IMR-90 (cell line): ENCODE measurements around the gene LYZL1. TPM values are rescaled to one million over a fixed set of nuclear protein-coding genes. Genes with fewer than 3 reads are reported as not detected.
"Not testable (repeated sequence)": the region's sequence is repeated elsewhere in the genome, so short reads cannot be mapped to it uniquely, and the experiment has no call there.

ENCODE experiments used
- ATAC-seq: fragments of 200-7000 bp; cut with Tn5 transposase; 2 replicates; pipeline ENCODE4 v1.9.1; 2020; ENCODE audit warnings: low read depth, mild to moderate bottlenecking, moderate library complexity
- Bru-seq: library from RNA; stranded (reverse); fragments of 400-500 nt; gene quantifications from one replicate; lab custom pipeline; 2021; lab: Mats Ljungman, UMichigan
- BruChase-seq, 2 experiments: library from RNA; stranded (reverse); fragments of 400-500 nt; gene quantifications; one replicate each; lab custom pipeline; 2021; lab: Mats Ljungman, UMichigan
- BruUV-seq: library from RNA; stranded (reverse); fragments of 400-500 nt; replicated peaks from 2 replicates; lab custom pipeline; 2021; lab: Mats Ljungman, UMichigan
- CTCF ChIA-PET: fragments of 300-600 bp; formaldehyde crosslinking; extraction: SDS; loops from one replicate; lab custom pipeline; 2021; ENCODE audit warnings: antibody characterized with exemption; lab: Yijun Ruan, JAX
- POLR2A ChIA-PET: fragments of 300-600 bp; sonication (Branson Sonifier 250); formaldehyde crosslinking; loops from one replicate; lab custom pipeline; 2022; ENCODE audit warnings: antibody characterized with exemption; ENCODE audit not compliant: unreplicated experiment; lab: Charles Lee
- DNase-seq: peaks from one replicate; pipeline ENCODE4 v3.0.0; 2013
- H2AFZ ChIP-seq: replicated peaks from 2 replicates; pipeline ENCODE3; 2013; ENCODE audit warnings: low read length, mild to moderate bottlenecking; ENCODE audit not compliant: poor library complexity
- H2AK5ac ChIP-seq: 2 replicates; pipeline ENCODE4 v1.6.1; 2013; ENCODE audit warnings: low read depth, low read length, inconsistent platforms
- H2AK9ac ChIP-seq: replicated peaks from 2 replicates; pipeline ENCODE3; 2013; ENCODE audit warnings: mild to moderate bottlenecking, low read depth, low read length, moderate library complexity; ENCODE audit not compliant: poor library complexity
- H2BK120ac ChIP-seq: 2 replicates; pipeline ENCODE4 v1.6.1; 2013; ENCODE audit warnings: low read depth, low read length, inconsistent platforms
- H2BK15ac ChIP-seq: 3 replicates; pipeline ENCODE4 v1.6.1; 2013; ENCODE audit warnings: low read depth, low read length, inconsistent platforms
- H2BK20ac ChIP-seq: 2 replicates; pipeline ENCODE4 v1.6.1; 2013; ENCODE audit warnings: low read depth, mild to moderate bottlenecking, inconsistent platforms, low read length, moderate library complexity
- H2BK5ac ChIP-seq: 2 replicates; pipeline ENCODE4 v1.6.1; 2013; ENCODE audit warnings: mild to moderate bottlenecking, low read depth, low read length, inconsistent platforms; ENCODE audit not compliant: poor library complexity, severe bottlenecking
- H3K14ac ChIP-seq: replicated peaks from 2 replicates; pipeline ENCODE4 v1.6.1; 2013; ENCODE audit warnings: low read depth, low read length, inconsistent platforms
- H3K18ac ChIP-seq: 2 replicates; pipeline ENCODE4 v1.6.1; 2013; ENCODE audit warnings: low read depth, low read length, control low read depth
- H3K23ac ChIP-seq: 2 replicates; pipeline ENCODE4 v1.6.1; 2013; ENCODE audit warnings: low read depth, low read length, inconsistent platforms
- H3K27ac ChIP-seq: 2 replicates; pipeline ENCODE4 v1.5.1; 2013; ENCODE audit warnings: mild to moderate bottlenecking, control low read depth, low read length; ENCODE audit not compliant: insufficient read depth
- H3K27me3 ChIP-seq: 2 replicates; pipeline ENCODE4 v1.6.1; 2013; ENCODE audit warnings: low read length; ENCODE audit not compliant: control insufficient read depth, insufficient read depth
- H3K36me3 ChIP-seq: 2 replicates; pipeline ENCODE4 v1.6.1; 2013; ENCODE audit warnings: low read length, mixed read lengths; ENCODE audit not compliant: control insufficient read depth, insufficient read depth
- H3K4ac ChIP-seq: 2 replicates; pipeline ENCODE4 v1.6.1; 2013; ENCODE audit warnings: low read depth, low read length, inconsistent platforms
- H3K4me1 ChIP-seq: 2 replicates; pipeline ENCODE4 v1.6.1; 2013; ENCODE audit warnings: low read length, mixed read lengths; ENCODE audit not compliant: control insufficient read depth, insufficient read depth
- H3K4me2 ChIP-seq: 2 replicates; pipeline ENCODE4 v1.6.1; 2013; ENCODE audit warnings: low read depth, mild to moderate bottlenecking, control low read depth, low read length, moderate library complexity
- H3K4me3 ChIP-seq: 2 replicates; pipeline ENCODE4 v1.5.1; 2013; ENCODE audit warnings: low read depth, mild to moderate bottlenecking, control low read depth, low read length, moderate library complexity; ENCODE audit not compliant: insufficient read depth
- H3K56ac ChIP-seq: 2 replicates; pipeline ENCODE4 v1.6.1; 2013; ENCODE audit warnings: low read length, inconsistent platforms; ENCODE audit not compliant: insufficient read depth; ENCODE audit errors: extremely low read depth
- H3K79me1 ChIP-seq, 2 experiments: 2 replicates each; pipeline ENCODE4 v1.6.1; 2013; ENCODE audit warnings: low read length in 2 of 2, inconsistent platforms in 1 of 2, low read depth in 1 of 2
- H3K9ac ChIP-seq: 2 replicates; pipeline ENCODE4 v1.6.1; 2013; ENCODE audit warnings: low read depth, low read length, control low read depth
- H3K9me1 ChIP-seq: 2 replicates; pipeline ENCODE4 v1.6.1; 2013; ENCODE audit warnings: low read length, inconsistent platforms; ENCODE audit not compliant: insufficient read depth
- H3K9me3 ChIP-seq: 2 replicates; pipeline ENCODE4 v1.6.1; 2013; ENCODE audit warnings: low read length; ENCODE audit not compliant: control insufficient read depth, insufficient read depth
- H4K20me1 ChIP-seq: 2 replicates; pipeline ENCODE4 v1.6.1; 2013; ENCODE audit warnings: low read length, inconsistent platforms; ENCODE audit not compliant: insufficient read depth
- H4K5ac ChIP-seq: 2 replicates; pipeline ENCODE4 v1.6.1; 2013; ENCODE audit warnings: mild to moderate bottlenecking, low read depth, low read length, control low read depth
- H4K8ac ChIP-seq, 2 experiments: 2 replicates each; pipeline ENCODE4 v1.6.1; 2013; ENCODE audit warnings: low read depth in 2 of 2, low read length in 2 of 2, control low read depth in 1 of 2, inconsistent platforms in 1 of 2
- H4K91ac ChIP-seq: 2 replicates; pipeline ENCODE4 v1.6.1; 2013; ENCODE audit warnings: low read depth, low read length, inconsistent platforms; ENCODE audit not compliant: insufficient read depth
- WGBS, 2 experiments: methylation state at CpG; one replicate each; pipeline versions ENCODE4 v1.1.5 to v1.1.7; 2013; ENCODE audit warnings: missing lambda C conversion rate in 2 of 2; ENCODE audit not compliant: insufficient read length in 1 of 2; ENCODE audit errors: extremely low coverage in 2 of 2; 5-methylcytosine and 5-hydroxymethylcytosine counted together
- dilution Hi-C: fragments of 300-500 bp; cut with HindIII; formaldehyde crosslinking; loops from one replicate; pipeline ENCODE4 v1.14.3; 2018; ENCODE audit warnings: low sequenced_read_pairs; ENCODE audit not compliant: unreplicated experiment
- in situ Hi-C: fragments of 300-500 bp; cut with MboI; formaldehyde crosslinking; loops from 3 replicates; pipeline ENCODE4 v1.14.3; 2019; ENCODE audit warnings: low sequenced_read_pairs, inconsistent platforms, mixed read lengths
- intact Hi-C: fragments of 100-400 bp; cut with micrococcal nuclease; formaldehyde crosslinking; loops from 2 replicates; pipeline ENCODE4 v1.10.0; 2022
- long read RNA-seq: library from polyadenylated mRNA; unstranded; transcript quantifications from one replicate; pipeline ENCODE4 v2.0.0, GENCODE V29; 2021; ENCODE audit not compliant: unreplicated experiment
- polyA plus RNA-seq, 3 experiments: library from polyadenylated mRNA; depleted of rRNA; stranded (reverse); fragments of >200 nt; gene quantifications; 2 replicates each; pipeline ENCODE4 v1.2.3, GENCODE V29; 2012; ENCODE audit warnings: low replicate concordance in 1 of 3
- total RNA-seq: library from RNA; depleted of rRNA; stranded (reverse); fragments of >200 nt; gene quantifications from 2 replicates; pipeline ENCODE4 v1.2.3, GENCODE V29; 2012; rRNA removed

The LYZL1 gene
- total RNA-seq (not detected in 2 replicates), polyA plus RNA-seq (2012; rRNA removed) (not detected in 2 replicates), Bru-seq, nascent RNA (not detected), BruChase-seq, experiment 1, labeled RNA remaining after a 6-hour chase (not detected), BruChase-seq, experiment 2, labeled RNA remaining after a 2-hour chase (not detected)
- not detected in 2 replicates for polyA plus RNA-seq (2012; cell fraction: cytosol; rRNA removed)
- not detected in 2 replicates for polyA plus RNA-seq (2012; cell fraction: nucleus; rRNA removed; ENCODE audit: low replicate concordance)
- long read RNA-seq, result 0 reads

GRCh38 chr10:29288906-29289305 lies at the start of gene LYZL1:
TSS of gene LYZL1 (plus strand) at chr10:29289070. CDS start at chr10:29291868, 2,798 bp downstream.
- H2AK5ac ChIP-seq, H3K79me1 ChIP-seq, H3K27ac ChIP-seq, in situ Hi-C loops, H3K9me1 ChIP-seq, H2AK9ac ChIP-seq, H3K14ac ChIP-seq, H3K4me2 ChIP-seq, H3K36me3 ChIP-seq, DNase-seq, H3K18ac ChIP-seq, H3K4me3 ChIP-seq, H3K9ac ChIP-seq, H2BK15ac ChIP-seq, H3K56ac ChIP-seq, intact Hi-C loops, H4K5ac ChIP-seq, BruUV-seq, H3K23ac ChIP-seq, H4K91ac ChIP-seq, H4K20me1 ChIP-seq, dilution Hi-C loops, H2AFZ ChIP-seq, H2BK20ac ChIP-seq, H2BK120ac ChIP-seq, H3K4ac ChIP-seq, CTCF ChIA-PET, H3K4me1 ChIP-seq, POLR2A ChIA-PET, ATAC-seq, H3K9me3 ChIP-seq, H4K8ac ChIP-seq, H2BK5ac ChIP-seq: not testable (repeated sequence)
- 100% methylated on average over 1 of the region's 6 CpGs; no CpG with 5 or more reads in 1 of the 2 experiments for WGBS, 2 experiments
- H3K27me3 ChIP-seq, result peaks cover 22% of the 10 kb centered on the region
